GM12864 (cell line): ENCODE results near the gene SRGN.

ENCODE experiments used
- DNase-seq: peaks from one replicate; pipeline ENCODE4 v3.0.0-alpha.2; 2011; ENCODE audit warnings: low read depth
- H3K4me3 ChIP-seq: 2 replicates; pipeline ENCODE4 v1.5.1; 2011; ENCODE audit warnings: mild to moderate bottlenecking, low read depth, low read length, control low read depth
- CTCF ChIP-seq: IDR thresholded peaks from 2 replicates; pipeline ENCODE4 v1.5.1; 2011; ENCODE audit warnings: low read depth, mild to moderate bottlenecking, moderate library complexity, low read length, control low read depth, inconsistent platforms; ENCODE audit errors: missing control alignments

Gene SRGN

DNA sequence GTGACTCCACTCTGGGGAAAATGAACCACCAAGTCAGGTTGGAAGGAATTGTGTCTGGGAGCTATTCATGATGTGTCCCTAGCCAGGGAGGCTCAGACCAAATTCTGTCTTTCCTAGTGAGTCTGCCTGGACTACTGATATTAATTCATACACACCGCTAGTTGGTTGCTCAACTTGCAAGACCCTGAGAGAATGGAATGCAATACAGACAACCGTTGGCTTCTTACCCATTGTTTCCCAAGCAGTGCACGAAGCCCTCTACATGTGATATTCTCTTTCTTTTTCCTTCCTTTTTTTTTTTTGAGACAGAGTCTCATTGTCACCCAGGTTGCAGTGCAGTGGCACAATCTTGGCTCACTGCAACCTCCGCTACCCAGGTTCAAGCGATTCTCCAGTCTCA lies 19.4 kb upstream of the SRGN start:
- DNase-seq: no peak
- no peak overlapping the region for H3K4me3 ChIP-seq
- TF ChIP-seq CTCF: no peak

DNA sequence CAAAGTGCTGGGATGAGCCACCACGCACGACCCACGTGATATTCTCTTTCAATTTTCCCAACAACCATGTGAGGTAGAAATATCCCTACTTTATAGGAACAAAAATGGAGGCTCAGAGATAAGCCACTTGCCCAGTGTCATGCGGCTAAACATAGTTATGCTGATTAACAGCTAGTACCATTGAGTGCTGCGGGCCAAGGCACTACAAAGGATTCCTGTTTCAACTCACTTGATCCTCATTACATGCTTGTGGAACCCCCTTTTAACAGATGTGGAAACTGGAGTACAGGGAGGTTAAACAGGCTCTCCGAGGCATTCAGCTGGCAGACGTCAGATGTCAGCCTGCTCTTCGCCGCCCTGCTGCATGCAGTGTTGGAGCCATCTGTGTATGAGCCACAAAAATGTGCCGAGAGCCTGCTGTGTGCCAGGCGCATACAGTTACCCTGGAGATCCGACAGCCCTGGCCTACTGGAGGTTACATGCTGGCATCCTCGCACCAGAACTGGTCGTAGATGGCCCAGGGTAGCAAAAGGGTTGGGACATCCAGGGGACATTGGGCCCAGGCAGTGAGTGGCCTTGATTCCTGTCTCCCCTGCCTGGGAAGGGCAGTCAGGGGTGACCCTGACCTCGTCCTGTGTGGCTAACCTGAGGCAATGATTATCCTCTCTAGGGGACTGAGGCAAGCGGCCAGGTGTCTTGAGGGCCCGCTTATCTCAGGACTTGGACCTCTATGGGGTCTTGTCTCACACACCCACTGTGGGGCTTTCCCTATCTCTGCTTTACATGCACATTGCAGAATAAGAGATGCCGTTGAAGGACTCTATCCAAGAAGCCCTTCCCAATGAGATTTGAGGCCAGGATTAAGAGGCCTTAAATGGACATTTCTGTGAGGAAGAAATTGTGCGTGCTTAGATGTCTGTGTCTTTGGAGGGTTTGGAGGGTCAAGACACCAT lies 18.5 kb upstream of the SRGN start:
- H3K4me3 ChIP-seq: no peak overlapping the region
- DNase-seq: no peak
- no peak for TF ChIP-seq CTCF

DNA sequence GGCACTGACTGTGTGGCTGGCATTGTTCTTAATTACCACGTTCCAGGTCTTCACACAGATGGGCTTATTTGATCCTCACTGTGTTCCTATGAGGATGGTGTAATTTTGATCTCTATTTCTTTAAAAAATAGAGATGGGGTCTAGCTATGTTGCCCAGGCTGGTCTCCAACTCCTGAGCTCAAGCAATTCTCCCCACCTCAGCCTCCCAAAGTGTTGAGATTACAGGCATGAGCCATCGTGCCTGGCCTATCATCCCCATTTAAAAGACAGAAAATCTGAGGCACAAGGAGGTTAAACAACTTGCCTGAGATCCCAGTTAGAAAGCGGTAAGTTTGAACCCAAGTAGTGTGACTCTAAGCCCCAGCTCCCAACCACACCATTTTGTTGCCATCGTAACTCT lies 17.0 kb upstream of the SRGN start:
- H3K4me3 ChIP-seq: no peak overlapping the region
- TF ChIP-seq CTCF: no peak
- no peak for DNase-seq

- H3K4me3 ChIP-seq: no peak overlapping the region
- DNase-seq: no peak
- TF ChIP-seq CTCF: no peak
Measured at GRCh38 chr10:69071610-69072009, 16.3 kb upstream of the SRGN start.

DNA sequence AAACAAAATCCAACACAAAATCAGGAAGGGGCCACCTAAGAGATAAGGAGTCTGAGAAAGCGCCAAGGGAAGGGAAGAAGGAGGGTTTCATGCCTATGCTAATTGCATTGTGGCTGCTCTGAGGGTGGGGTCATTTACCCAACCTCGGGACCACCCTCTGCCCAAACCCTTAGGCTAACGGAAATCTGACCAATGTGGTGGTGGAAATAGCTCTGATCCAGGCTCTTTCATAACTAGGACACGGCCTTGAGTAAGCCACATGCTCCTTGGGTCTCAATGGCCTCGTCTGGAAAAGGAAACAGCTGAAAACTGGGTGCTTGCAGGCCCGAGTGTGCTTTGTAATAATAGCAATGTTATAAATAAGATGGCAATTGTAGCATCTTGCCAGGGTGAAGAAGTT lies 14.9 kb upstream of the SRGN start:
- no peak for DNase-seq
- no peak overlapping the region for H3K4me3 ChIP-seq
- TF ChIP-seq CTCF: no peak

DNA sequence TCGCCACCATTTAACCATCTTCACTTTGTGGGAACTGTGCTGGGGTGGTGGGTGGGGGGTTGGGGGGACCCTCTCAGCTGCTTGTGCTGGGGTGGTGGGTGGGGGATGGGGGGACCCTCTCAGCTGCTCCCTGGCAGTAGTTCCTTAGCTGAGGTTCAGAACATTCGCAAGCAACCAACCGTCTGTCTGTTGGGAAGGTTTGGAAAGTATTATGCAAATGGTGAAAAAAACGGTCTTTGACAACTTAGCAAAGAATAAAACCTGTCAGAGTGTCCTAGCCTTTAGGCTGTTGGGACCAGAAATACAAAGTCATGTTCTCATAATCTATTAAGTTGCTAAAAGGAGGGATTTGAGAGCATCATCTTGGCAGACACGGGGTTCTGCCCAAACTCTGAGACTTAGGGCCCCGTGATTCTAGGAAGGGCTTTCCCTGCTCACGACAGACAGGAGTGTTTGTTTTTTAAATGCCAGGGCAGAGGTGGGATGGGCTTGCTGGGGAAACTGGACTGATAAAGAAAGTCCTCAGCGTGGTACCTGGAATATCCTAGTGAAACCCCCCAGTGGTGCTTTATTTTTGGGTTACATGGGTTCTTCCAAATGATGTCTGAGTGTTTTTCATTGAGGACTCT lies 14.1 kb upstream of the SRGN start:
- no peak for TF ChIP-seq CTCF
- no peak overlapping the region for H3K4me3 ChIP-seq
- DNase-seq: no peak
